K562 (cell line): ENCODE results near the gene OR14A16. TPM values are rescaled to one million over a fixed set of nuclear protein-coding genes. Genes with fewer than 3 reads are reported as not detected.

Source experiments
- BRD9 ChIP-seq: fragments of 450-650 bp; IDR thresholded peaks from 2 replicates; pipeline ENCODE4 v1.6.1; 2018; ENCODE audit warnings: low read depth; ENCODE audit not compliant: partially characterized antibody
- C11orf30 ChIP-seq: fragments of 450-650 bp; IDR thresholded peaks from 2 replicates; pipeline ENCODE4 v1.6.1; 2016; ENCODE audit warnings: low read depth, mild to moderate bottlenecking
- DPF2 ChIP-seq: fragments of 450-650 bp; IDR thresholded peaks from 2 replicates; pipeline ENCODE4 v1.6.1; 2016
- GABPB1 ChIP-seq: sonication (generic); formaldehyde crosslinking; IDR thresholded peaks from 2 replicates; pipeline ENCODE4 v1.8.0; 2022; ENCODE audit warnings: mild to moderate bottlenecking, missing genetic modification reagents
- GTF2F1 ChIP-seq: IDR thresholded peaks from 2 replicates; pipeline ENCODE4 v1.6.1; 2011; ENCODE audit warnings: low read depth, low read length, improper control_type of control experiment
- HMBOX1 ChIP-seq: sonication (generic); IDR thresholded peaks from 2 replicates; pipeline ENCODE4 v1.6.1; 2016
- ILK ChIP-seq: fragments of 450-650 bp; IDR thresholded peaks from 2 replicates; pipeline ENCODE4 v1.6.1; 2016; ENCODE audit warnings: missing genetic modification characterization, low read depth, mild to moderate bottlenecking, missing compliant biosample characterization, moderate library complexity, borderline replicate concordance
- MAFF ChIP-seq: IDR thresholded peaks from 2 replicates; pipeline ENCODE4 v1.6.1; 2012; ENCODE audit warnings: low read length, improper control_type of control experiment
- MAFK ChIP-seq: IDR thresholded peaks from 2 replicates; pipeline ENCODE4 v1.6.1; 2011; ENCODE audit warnings: low read length, improper control_type of control experiment
- NFE2 ChIP-seq: IDR thresholded peaks from 2 replicates; pipeline ENCODE4 v1.6.1; 2014; ENCODE audit warnings: antibody characterized with exemption, low read depth
- PBX2 ChIP-seq, 2 experiments: IDR thresholded peaks in 1 of 2; conservative IDR thresholded peaks in 1 of 2; 2 replicates each; pipeline ENCODE4 v1.6.1; 2016; ENCODE audit warnings: low read depth in 2 of 2, mild to moderate bottlenecking in 1 of 2, missing compliant biosample characterization in 1 of 2, missing genetic modification characterization in 1 of 2, moderate library complexity in 1 of 2
- PPARD ChIP-seq: fragments of 250-450 bp; sonication (Bioruptor Pico); IDR thresholded peaks from 2 replicates; pipeline ENCODE4 v1.8.0; 2022; ENCODE audit warnings: inconsistent platforms, mild to moderate bottlenecking, moderate library complexity
- SAFB ChIP-seq: fragments of 200-400 bp; formaldehyde crosslinking; IDR thresholded peaks from 2 replicates; pipeline ENCODE4 v1.6.1; 2017; ENCODE audit warnings: low read depth, low read length, borderline replicate concordance
- SIX5 ChIP-seq, 2 experiments: IDR thresholded peaks; 2 replicates each; pipeline ENCODE4 v1.6.1; 2011; ENCODE audit warnings: low read length in 2 of 2, borderline replicate concordance in 1 of 2, low read depth in 1 of 2, mild to moderate bottlenecking in 1 of 2, moderate library complexity in 1 of 2; ENCODE audit not compliant: insufficient read depth in 1 of 2
- SNAPC5 ChIP-seq: fragments of 250-450 bp; sonication (Bioruptor Pico); IDR thresholded peaks from 2 replicates; pipeline ENCODE4 v1.8.0; 2021; ENCODE audit warnings: moderate library complexity, mild to moderate bottlenecking, inconsistent platforms
- ZNF316 ChIP-seq: fragments of 450-650 bp; IDR thresholded peaks from 2 replicates; pipeline ENCODE4 v1.6.1; 2016
- ZNF668 ChIP-seq: fragments of 250-450 bp; sonication (Bioruptor Pico); IDR thresholded peaks from 2 replicates; pipeline ENCODE4 v1.8.0; 2022; ENCODE audit warnings: mild to moderate bottlenecking, inconsistent platforms
- polyA plus RNA-seq, 8 experiments: library from polyadenylated mRNA; depleted of rRNA in 4 of 8; stranded (reverse) in 5 of 8; unstranded in 3 of 8; fragments of >200 nt; fragmentation: Nextera tagmentation in 2 of 8; fragmentation: Illumina TruSeq in 1 of 8; extraction: Ambion mirVana in 2 of 8; extraction: Trizol in 1 of 8; gene quantifications; 2 replicates each; pipeline versions ENCODE4 v1.2.1 to v1.2.3, GENCODE V29; 2011 to 2014; ENCODE audit warnings: inconsistent platforms in 1 of 8, missing spikeins in 1 of 8
- total RNA-seq, 7 experiments: library from RNA; depleted of rRNA in 6 of 7; stranded (reverse); fragments of >200 nt in 6 of 7; fragmentation: Illumina TruSeq in 2 of 7; extraction: Trizol in 2 of 7; gene quantifications; 2 replicates each; pipeline versions ENCODE4 v1.2.1 to v1.2.3, GENCODE V29; 2011 to 2021; ENCODE audit warnings: low replicate concordance in 1 of 7
- TF ChIP-seq, protein P1 (sequence below): fragments of 250-450 bp; sonication (Bioruptor Pico); IDR thresholded peaks from 2 replicates; pipeline ENCODE4 v1.4.0; 2020; ENCODE audit warnings: mild to moderate bottlenecking, moderate library complexity
- TF ChIP-seq, protein P2 (sequence below): fragments of 450-650 bp; IDR thresholded peaks from 2 replicates; pipeline ENCODE4 v1.6.1; 2016
- TF ChIP-seq, protein P3 (sequence below): sonication (generic); formaldehyde crosslinking; IDR thresholded peaks from 2 replicates; pipeline ENCODE4 v1.4.0; 2020; ENCODE audit warnings: mild to moderate bottlenecking, missing genetic modification reagents

OR14A16 gene
- total and polyA plus RNA-seq, 9 of the 15 experiments (the other 6 are each of a cell fraction or from before 2014, with no cell fraction given): not detected

DNA sequence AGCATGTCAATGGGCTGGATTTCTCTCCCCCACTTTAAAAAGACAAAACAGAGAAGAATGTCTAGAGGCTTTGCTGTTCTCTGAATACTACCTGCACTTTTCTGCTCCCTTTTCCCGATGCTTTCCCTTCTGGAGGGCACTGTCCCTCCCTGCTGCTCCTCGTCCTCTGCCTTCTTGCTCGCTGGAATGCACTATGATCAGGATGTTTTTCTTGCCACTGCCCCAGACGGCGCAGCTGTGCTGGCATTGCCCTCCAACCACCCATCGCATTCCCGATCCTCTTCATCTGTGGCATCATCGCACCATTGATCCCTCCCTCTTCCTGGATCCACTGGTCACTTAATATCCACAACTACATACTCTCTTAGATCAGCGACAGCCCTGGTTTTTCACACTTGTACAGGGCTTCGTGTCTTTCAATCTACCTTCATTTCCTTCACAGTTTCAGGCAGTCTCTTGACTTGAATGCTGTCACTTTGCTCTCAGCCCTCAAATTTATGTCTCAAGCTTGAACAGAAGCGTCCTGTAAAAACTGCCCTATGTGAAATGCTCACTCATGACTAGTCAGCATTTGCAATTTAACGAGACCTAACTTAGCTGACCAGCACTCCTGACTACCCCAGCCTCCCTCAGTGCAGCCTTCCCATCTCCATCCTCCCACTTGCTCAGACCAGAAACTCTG, 21.2 kb upstream of the OR14A16 start (continued):
- TF ChIP-seq PPARD (CRISPR knock-in tag) (no peak), ZNF316 (peak; percentile 95), SAFB (no peak), MAFK (peak; percentile 54; the same call in 1 of the 2 replicates), HMBOX1 (peak; percentile 97), SIX5 (IDR thresholded peaks at IDR 0.05; ENCODE audit: borderline replicate concordance in 1 of 2, insufficient read depth in 1 of 2, low read depth in 1 of 2, low read length in 2 of 2) (no peak), GTF2F1 (no peak), PBX2 (CRISPR knock-in tag; IDR thresholded peaks at IDR 0.05; ENCODE audit: low read depth) (no peak), PBX2 (tag; conservative IDR thresholded peaks at IDR 0.05; ENCODE audit: low read depth) (peak; percentile 81), SNAPC5 (CRISPR knock-in tag) (no peak), BRD9 (peak; percentile 44), ILK (no peak), NFE2 (peak; percentile 55; the same call in 1 of the 2 replicates), GABPB1 (CRISPR knock-in tag) (no peak), C11orf30 (peak; percentile 90), MAFF (peak; percentile 49; the same call in 1 of the 2 replicates), ZNF668 (no peak), DPF2 (peak; percentile 70)
- TF ChIP-seq, protein P1, sequence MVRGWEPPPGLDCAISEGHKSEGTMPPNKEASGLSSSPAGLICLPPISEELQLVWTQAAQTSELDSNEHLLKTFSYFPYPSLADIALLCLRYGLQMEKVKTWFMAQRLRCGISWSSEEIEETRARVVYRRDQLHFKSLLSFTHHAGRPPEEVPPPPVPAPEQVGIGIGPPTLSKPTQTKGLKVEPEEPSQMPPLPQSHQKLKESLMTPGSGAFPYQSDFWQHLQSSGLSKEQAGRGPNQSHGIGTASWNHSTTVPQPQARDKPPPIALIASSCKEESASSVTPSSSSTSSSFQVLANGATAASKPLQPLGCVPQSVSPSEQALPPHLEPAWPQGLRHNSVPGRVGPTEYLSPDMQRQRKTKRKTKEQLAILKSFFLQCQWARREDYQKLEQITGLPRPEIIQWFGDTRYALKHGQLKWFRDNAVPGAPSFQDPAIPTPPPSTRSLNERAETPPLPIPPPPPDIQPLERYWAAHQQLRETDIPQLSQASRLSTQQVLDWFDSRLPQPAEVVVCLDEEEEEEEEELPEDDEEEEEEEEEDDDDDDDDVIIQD (CRISPR knock-in tag): no peak
- TF ChIP-seq, protein P2, sequence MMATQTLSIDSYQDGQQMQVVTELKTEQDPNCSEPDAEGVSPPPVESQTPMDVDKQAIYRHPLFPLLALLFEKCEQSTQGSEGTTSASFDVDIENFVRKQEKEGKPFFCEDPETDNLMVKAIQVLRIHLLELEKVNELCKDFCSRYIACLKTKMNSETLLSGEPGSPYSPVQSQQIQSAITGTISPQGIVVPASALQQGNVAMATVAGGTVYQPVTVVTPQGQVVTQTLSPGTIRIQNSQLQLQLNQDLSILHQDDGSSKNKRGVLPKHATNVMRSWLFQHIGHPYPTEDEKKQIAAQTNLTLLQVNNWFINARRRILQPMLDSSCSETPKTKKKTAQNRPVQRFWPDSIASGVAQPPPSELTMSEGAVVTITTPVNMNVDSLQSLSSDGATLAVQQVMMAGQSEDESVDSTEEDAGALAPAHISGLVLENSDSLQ: peak; percentile 82
- TF ChIP-seq, protein P3, sequence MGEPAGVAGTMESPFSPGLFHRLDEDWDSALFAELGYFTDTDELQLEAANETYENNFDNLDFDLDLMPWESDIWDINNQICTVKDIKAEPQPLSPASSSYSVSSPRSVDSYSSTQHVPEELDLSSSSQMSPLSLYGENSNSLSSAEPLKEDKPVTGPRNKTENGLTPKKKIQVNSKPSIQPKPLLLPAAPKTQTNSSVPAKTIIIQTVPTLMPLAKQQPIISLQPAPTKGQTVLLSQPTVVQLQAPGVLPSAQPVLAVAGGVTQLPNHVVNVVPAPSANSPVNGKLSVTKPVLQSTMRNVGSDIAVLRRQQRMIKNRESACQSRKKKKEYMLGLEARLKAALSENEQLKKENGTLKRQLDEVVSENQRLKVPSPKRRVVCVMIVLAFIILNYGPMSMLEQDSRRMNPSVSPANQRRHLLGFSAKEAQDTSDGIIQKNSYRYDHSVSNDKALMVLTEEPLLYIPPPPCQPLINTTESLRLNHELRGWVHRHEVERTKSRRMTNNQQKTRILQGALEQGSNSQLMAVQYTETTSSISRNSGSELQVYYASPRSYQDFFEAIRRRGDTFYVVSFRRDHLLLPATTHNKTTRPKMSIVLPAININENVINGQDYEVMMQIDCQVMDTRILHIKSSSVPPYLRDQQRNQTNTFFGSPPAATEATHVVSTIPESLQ (CRISPR knock-in tag): no peak
